Fibroblast of lung (primary cell): ENCODE measurements around the gene FMNL2. TPM values are rescaled to one million over a fixed set of nuclear protein-coding genes. Genes with fewer than 3 reads are reported as not detected.

Source experiments
- DNase-seq, 2 donors: peaks; one replicate each; pipeline versions ENCODE4 v3.0.0 to v3.0.0-alpha.2; 2010; ENCODE audit warnings: low read depth in 2 of 2
- H2AFZ ChIP-seq: 2 replicates; pipeline ENCODE4 v1.5.1; 2012; ENCODE audit warnings: low read length, control low read depth, inconsistent platforms
- H3K27ac ChIP-seq: 2 replicates; pipeline ENCODE4 v1.5.1; 2011; ENCODE audit warnings: low read length, control low read depth; ENCODE audit not compliant: insufficient read depth
- H3K27me3 ChIP-seq: 2 replicates; pipeline ENCODE4 v1.5.1; 2011; ENCODE audit warnings: mild to moderate bottlenecking, low read length; ENCODE audit not compliant: control insufficient read depth, insufficient read depth
- H3K36me3 ChIP-seq: 2 replicates; pipeline ENCODE4 v1.5.1; 2011; ENCODE audit warnings: low read length; ENCODE audit not compliant: control insufficient read depth, insufficient read depth
- H3K4me1 ChIP-seq: 2 replicates; pipeline ENCODE4 v1.5.1; 2011; ENCODE audit warnings: low read length; ENCODE audit not compliant: control insufficient read depth, insufficient read depth; ENCODE audit errors: extremely low read depth
- H3K4me2 ChIP-seq: 2 replicates; pipeline ENCODE4 v1.5.1; 2011; ENCODE audit warnings: low read length, control low read depth; ENCODE audit not compliant: insufficient read depth; ENCODE audit errors: extremely low read depth
- H3K4me3 ChIP-seq, 4 experiments: fragments of 200-600 bp in 1 of 4; sonication (generic) in 1 of 4; replicated peaks in 1 of 4; 2 replicates each; pipeline ENCODE4 v1.5.1; 2011 to 2016; ENCODE audit warnings: low read length in 4 of 4, low read depth in 3 of 4, mild to moderate bottlenecking in 3 of 4, control low read depth in 2 of 4, inconsistent platforms in 1 of 4, mixed read lengths in 1 of 4; ENCODE audit not compliant: insufficient read depth in 1 of 4; ENCODE audit errors: control extremely low read depth in 1 of 4
- H3K79me2 ChIP-seq: 2 replicates; pipeline ENCODE4 v1.5.1; 2012; ENCODE audit warnings: mild to moderate bottlenecking, low read length, inconsistent platforms; ENCODE audit not compliant: control insufficient read depth, insufficient read depth
- H3K9ac ChIP-seq: 2 replicates; pipeline ENCODE4 v1.5.1; 2011; ENCODE audit warnings: mild to moderate bottlenecking, low read length, control low read depth; ENCODE audit not compliant: insufficient read depth
- H3K9me3 ChIP-seq: 2 replicates; pipeline ENCODE4 v1.5.1; 2012; ENCODE audit warnings: low read depth, low read length; ENCODE audit not compliant: control insufficient read depth, insufficient read depth
- H4K20me1 ChIP-seq: 2 replicates; pipeline ENCODE4 v1.5.1; 2011; ENCODE audit warnings: low read length; ENCODE audit not compliant: control insufficient read depth, insufficient read depth; ENCODE audit errors: extremely low read depth
- CTCF ChIP-seq, 2 donors: IDR thresholded peaks in 1 of 2; conservative IDR thresholded peaks in 1 of 2; 1 replicate in 1 of 2; 2 replicates in 1 of 2; pipeline ENCODE4 v1.5.1; 2011 to 2012; ENCODE audit warnings: low read length in 2 of 2, control low read depth in 1 of 2, inconsistent platforms in 1 of 2, low read depth in 1 of 2, mild to moderate bottlenecking in 1 of 2
- EZH2 ChIP-seq: IDR thresholded peaks from 2 replicates; pipeline ENCODE4 v1.5.1; 2012; ENCODE audit warnings: low read length, control low read depth, mild to moderate bottlenecking; ENCODE audit errors: missing control alignments
- polyA plus RNA-seq, 2 donors: library from polyadenylated mRNA; depleted of rRNA in 1 of 2; stranded (reverse) in 1 of 2; unstranded in 1 of 2; fragments of >200 nt; gene quantifications; 2 replicates each; pipeline ENCODE4 v1.2.1, GENCODE V29; 2011 to 2012; ENCODE audit warnings: missing spikeins in 1 of 2
- total RNA-seq: library from RNA; depleted of rRNA; stranded (reverse); fragments of >200 nt; gene quantifications from 2 replicates; pipeline ENCODE4 v1.2.1, GENCODE V29; 2014

Gene FMNL2
- total and polyA plus RNA-seq, 2 donors (not counting 1 experiment from before 2014, with no cell fraction given) = 12.0 to 30.2 TPM

GRCh38 chr2:152445375-152445774, 110.4 kb downstream of the FMNL2 start:
- H3K9ac ChIP-seq = no peak overlapping the region
- H3K79me2 ChIP-seq = peaks cover 6% of the 10 kb centered on the region
- H3K27ac ChIP-seq = peak overlapping the region; percentile 30
- H3K27me3 ChIP-seq = no peaks in the 10 kb centered on the region
- TF ChIP-seq EZH2 (no peak), CTCF (conservative IDR thresholded peaks at IDR 0.05 in 1 of 2, IDR thresholded peaks at IDR 0.05 in 1 of 2; ENCODE audit: low read depth in 1 of 2, low read length in 2 of 2) (no peak)
- no peaks in the 10 kb centered on the region for H3K36me3 ChIP-seq
- no peak for DNase-seq
- no peak overlapping the region for H3K4me2 ChIP-seq
- H3K4me3 ChIP-seq = no peak overlapping the region
- H4K20me1 ChIP-seq = no peaks in the 10 kb centered on the region
- no peaks in the 10 kb centered on the region for H3K9me3 ChIP-seq
- H2AFZ ChIP-seq = no peak overlapping the region
- peaks cover 7% of the 10 kb centered on the region for H3K4me1 ChIP-seq

- Histone ChIP-seq H3K36me3 (no peaks in the 10 kb centered on the region), H3K4me3 (no peak overlapping the region), H3K9ac (no peak overlapping the region), H3K27ac (peak overlapping the region; percentile 30), H3K4me2 (no peak overlapping the region), H3K9me3 (no peaks in the 10 kb centered on the region), H3K79me2 (peaks cover 6% of the 10 kb centered on the region), H3K4me1 (peaks cover 7% of the 10 kb centered on the region), H3K27me3 (no peaks in the 10 kb centered on the region), H4K20me1 (no peaks in the 10 kb centered on the region), H2AFZ (no peak overlapping the region)
- TF ChIP-seq CTCF (conservative IDR thresholded peaks at IDR 0.05 in 1 of 2, IDR thresholded peaks at IDR 0.05 in 1 of 2; ENCODE audit: low read depth in 1 of 2, low read length in 2 of 2) (no peak), EZH2 (no peak)
- peak; percentile 84 to 95 for DNase-seq
Observed at GRCh38 chr2:152445791-152446201, 110.8 kb downstream of the FMNL2 start.

GRCh38 chr2:152446213-152446612, 111.2 kb downstream of the FMNL2 start:
- DNase-seq = no peak
- peaks cover 6% of the 10 kb centered on the region for H3K79me2 ChIP-seq

More at GRCh38 chr2:152446213-152446612, 111.2 kb downstream of the FMNL2 start:
- Histone ChIP-seq H3K27me3 (no peaks in the 10 kb centered on the region), H3K4me3 (no peak overlapping the region), H3K4me1 (peaks cover 7% of the 10 kb centered on the region), H3K9ac (no peak overlapping the region), H4K20me1 (no peaks in the 10 kb centered on the region), H2AFZ (no peak overlapping the region), H3K4me2 (no peak overlapping the region), H3K9me3 (no peaks in the 10 kb centered on the region), H3K36me3 (no peaks in the 10 kb centered on the region), H3K27ac (no peak overlapping the region)
- TF ChIP-seq CTCF (conservative IDR thresholded peaks at IDR 0.05 in 1 of 2, IDR thresholded peaks at IDR 0.05 in 1 of 2; ENCODE audit: low read depth in 1 of 2, low read length in 2 of 2) = no peak
- TF ChIP-seq EZH2 = no peak
